WTC11 (cell line): Measurements from ENCODE around the gene SLC6A18. TPM values are rescaled to one million over a fixed set of nuclear protein-coding genes. Genes with fewer than 3 reads are reported as not detected.

Experiments
- ATAC-seq: fragments of 200-7000 bp; cut with Tn5 transposase; 2 replicates; pipeline ENCODE4 v1.10.0; 2021; ENCODE audit warnings: mild to moderate bottlenecking, moderate library complexity
- CTCF ChIA-PET: fragments of 300-600 bp; sonication (Branson Sonifier 250); formaldehyde crosslinking; loops from one replicate; lab custom pipeline; 2021; ENCODE audit warnings: antibody characterized with exemption; lab: Charles Lee
- POLR2A ChIA-PET: fragments of 350-600 bp; sonication (Branson Sonifier 250); formaldehyde crosslinking; loops from one replicate; lab custom pipeline; 2021; ENCODE audit warnings: antibody characterized with exemption; lab: Charles Lee
- DNase-seq: peaks from one replicate; pipeline ENCODE4 v3.0.0; 2021; ENCODE audit warnings: low spot score
- H3K27ac Mint-ChIP-seq: 2 replicates; pipeline ENCODE4 v1.8.0; 2021; ENCODE audit warnings: mixed read lengths
- H3K27me3 Mint-ChIP-seq: 2 replicates; pipeline ENCODE4 v1.8.0; 2021; ENCODE audit warnings: low read depth, mild to moderate bottlenecking, moderate library complexity, mixed read lengths
- H3K36me3 Mint-ChIP-seq: 2 replicates; pipeline ENCODE4 v1.8.0; 2021; ENCODE audit warnings: mixed read lengths
- H3K4me1 Mint-ChIP-seq: 2 replicates; pipeline ENCODE4 v1.8.0; 2022; ENCODE audit warnings: mixed read lengths
- H3K4me3 Mint-ChIP-seq: 2 replicates; pipeline ENCODE4 v1.8.0; 2021; ENCODE audit warnings: mild to moderate bottlenecking, moderate library complexity, mixed read lengths
- H3K9me3 Mint-ChIP-seq: 2 replicates; pipeline ENCODE4 v1.8.0; 2021; ENCODE audit warnings: mixed read lengths
- AFF4 ChIP-seq: sonication (generic); formaldehyde crosslinking; IDR thresholded peaks from 2 replicates; pipeline ENCODE4 v1.8.1; 2023; ENCODE audit warnings: mild to moderate bottlenecking, missing genetic modification reagents, borderline replicate concordance
- ATF2 ChIP-seq: sonication (generic); formaldehyde crosslinking; IDR thresholded peaks from 2 replicates; pipeline ENCODE4 v1.8.1; 2022; ENCODE audit warnings: low read depth, missing genetic modification reagents, borderline replicate concordance
- FOXP1 ChIP-seq: sonication (generic); formaldehyde crosslinking; IDR thresholded peaks from 2 replicates; pipeline ENCODE4 v1.8.0; 2022; ENCODE audit warnings: missing genetic modification reagents, mild to moderate bottlenecking, moderate library complexity, borderline replicate concordance
- TCF7 ChIP-seq: sonication (generic); formaldehyde crosslinking; IDR thresholded peaks from 2 replicates; pipeline ENCODE4 v1.8.0; 2022; ENCODE audit warnings: mild to moderate bottlenecking, low read depth, missing genetic modification reagents, moderate library complexity
- TEAD1 ChIP-seq: sonication (generic); formaldehyde crosslinking; IDR thresholded peaks from 2 replicates; pipeline ENCODE4 v1.8.0; 2022; ENCODE audit warnings: mild to moderate bottlenecking, missing genetic modification reagents
- ZBTB21 ChIP-seq: sonication (generic); formaldehyde crosslinking; IDR thresholded peaks from 2 replicates; pipeline ENCODE4 v1.8.1; 2023; ENCODE audit warnings: mild to moderate bottlenecking, missing genetic modification reagents, borderline replicate concordance
- ZNF532 ChIP-seq: fragments of 250-450 bp; sonication (Bioruptor Pico); IDR thresholded peaks from 2 replicates; pipeline ENCODE4 v1.9.0; 2021; ENCODE audit warnings: mild to moderate bottlenecking, borderline replicate concordance
- ZNF671 ChIP-seq: fragments of 250-450 bp; sonication (Bioruptor Pico); IDR thresholded peaks from 2 replicates; pipeline ENCODE4 v1.8.0; 2021; ENCODE audit warnings: mild to moderate bottlenecking
- total RNA-seq: library from RNA; stranded (reverse); gene quantifications from 3 replicates; pipeline ENCODE4 v1.2.3, GENCODE V29; 2021

SLC6A18 gene
- total RNA-seq, 1 experiment from 2014 or later, result not detected

GRCh38 chr5:1240496-1241260, 15.5 kb downstream of the SLC6A18 start:
- peaks cover 14% of the 10 kb centered on the region for H3K9me3 Mint-ChIP-seq

More at GRCh38 chr5:1240496-1241260, 15.5 kb downstream of the SLC6A18 start:
- Mint-ChIP-seq H3K4me1 (peaks cover 3% of the 10 kb centered on the region; the same call in 1 of the 2 replicates), H3K27ac (no peak overlapping the region), H3K27me3 (no peaks in the 10 kb centered on the region), H3K4me3 (no peak overlapping the region), H3K36me3 (peaks cover 11% of the 10 kb centered on the region)
- no peak for ATAC-seq
- CTCF ChIA-PET, result no interaction called here
- TF ChIP-seq ATF2 (CRISPR knock-in tag), result no peak
- no peak for TF ChIP-seq FOXP1 (CRISPR knock-in tag)
- TF ChIP-seq ZBTB21 (CRISPR knock-in tag), result no peak
- TF ChIP-seq ZNF532, result no peak
- no peak for TF ChIP-seq TCF7
- no peak for TF ChIP-seq AFF4
- no peak for TF ChIP-seq ZNF671 (CRISPR knock-in tag)
- TF ChIP-seq TEAD1 (CRISPR knock-in tag), result no peak
- no peak for DNase-seq
- POLR2A ChIA-PET, result no interaction called here
